ENCODE measurements around the gene RYR1.
A peak's percentile ranks its signal among the peaks of the same experiment; 100 is the strongest.

RYR1 gene

GRCh38 chr19:38433268-38433733 is at the start of gene RYR1:
RYR1 (plus strand) TSS chr19:38433691; CDS start chr19:38433830, 139 bp downstream.
- no peak for DNase-seq

- no peak for DNase-seq
Measured at GRCh38 chr19:38383743-38384142, 49.7 kb upstream of the RYR1 start.

- no peak for DNase-seq
Measured at GRCh38 chr19:38384209-38385027, 49.1 kb upstream of the RYR1 start.

GRCh38 chr19:38385057-38385803 is 48.3 kb upstream of the RYR1 start:
- no peak for DNase-seq

- no peak for DNase-seq
Measured at GRCh38 chr19:38385804-38386257, 47.7 kb upstream of the RYR1 start.

- no peak for DNase-seq
Measured at GRCh38 chr19:38386300-38386970, 47.1 kb upstream of the RYR1 start.

- DNase-seq: no peak
Measured at GRCh38 chr19:38386971-38387549, 46.4 kb upstream of the RYR1 start.

- DNase-seq: peak; percentile 94
Measured at GRCh38 chr19:38387550-38388348, 45.7 kb upstream of the RYR1 start, which contains the start of gene GGN. GGN (minus strand) TSS chr19:38388034; CDS start chr19:38387261, 773 bp downstream.

GRCh38 chr19:38388349-38389100 is 45.0 kb upstream of the RYR1 start, which contains the start of gene SPRED3:
SPRED3 (plus strand) TSS chr19:38388697; CDS start chr19:38390303, 1,606 bp downstream.
- no peak for DNase-seq

- no peak for DNase-seq
Measured at GRCh38 chr19:38389101-38389925, 44.2 kb upstream of the RYR1 start.

- no peak for DNase-seq
Measured at GRCh38 chr19:38389957-38390924, 43.2 kb upstream of the RYR1 start.

- no peak for DNase-seq
Measured at GRCh38 chr19:38391911-38392464, 41.5 kb upstream of the RYR1 start.

GRCh38 chr19:38392707-38393308 is 40.7 kb upstream of the RYR1 start:
- DNase-seq: no peak

GRCh38 chr19:38394488-38394887 is 39.0 kb upstream of the RYR1 start:
- DNase-seq: peak; percentile 56

GRCh38 chr19:38395381-38396114 is 37.9 kb upstream of the RYR1 start:
- no peak for DNase-seq

GRCh38 chr19:38399081-38399480 is 34.4 kb upstream of the RYR1 start:
- DNase-seq: no peak

GRCh38 chr19:38399537-38399936 is 34.0 kb upstream of the RYR1 start:
- no peak for DNase-seq
